HepG2 (cell line): ENCODE results near the gene G6PC3. TPM values are rescaled to one million over a fixed set of nuclear protein-coding genes. Genes with fewer than 3 reads are reported as not detected.
A peak's percentile ranks its signal among the peaks of the same experiment; 100 is the strongest.

Experiments
- CENPT ChIP-seq: sonication (generic); formaldehyde crosslinking; IDR thresholded peaks from 2 replicates; pipeline ENCODE4 v1.8.0; 2022; ENCODE audit warnings: low read depth, mild to moderate bottlenecking, moderate library complexity, missing genetic modification reagents
- HMGA1 ChIP-seq: sonication (generic); formaldehyde crosslinking; conservative IDR thresholded peaks from 2 replicates; pipeline ENCODE4 v1.4.0; 2020; ENCODE audit warnings: missing genetic modification reagents
- ZNF138 ChIP-seq: sonication (generic); formaldehyde crosslinking; IDR thresholded peaks from 2 replicates; pipeline ENCODE4 v1.5.0; 2020; ENCODE audit warnings: mild to moderate bottlenecking, low read depth, missing genetic modification reagents
- ZNF292 ChIP-seq: sonication (generic); formaldehyde crosslinking; IDR thresholded peaks from 2 replicates; pipeline ENCODE4 v1.8.1; 2022; ENCODE audit warnings: mild to moderate bottlenecking, low read depth, missing genetic modification reagents, borderline replicate concordance
- ZNF484 ChIP-seq: sonication (generic); formaldehyde crosslinking; IDR thresholded peaks from 2 replicates; pipeline ENCODE4 v1.5.1; 2020; ENCODE audit warnings: mild to moderate bottlenecking, low read depth, missing genetic modification reagents, borderline replicate concordance
- ZNF501 ChIP-seq: sonication (generic); formaldehyde crosslinking; IDR thresholded peaks from 2 replicates; pipeline ENCODE4 v1.5.1; 2020; ENCODE audit warnings: mild to moderate bottlenecking, moderate library complexity, missing genetic modification reagents
- polyA plus RNA-seq, 8 experiments: library from polyadenylated mRNA; depleted of rRNA in 3 of 8; stranded (reverse) in 7 of 8; unstranded in 1 of 8; fragments of >200 nt; fragmentation: Illumina TruSeq in 4 of 8; extraction: Trizol in 4 of 8; gene quantifications; 2 replicates each; pipeline versions ENCODE4 v1.2.1 to v1.2.3, GENCODE V29; 2011 to 2016; ENCODE audit warnings: low read depth in 4 of 8, missing spikeins in 1 of 8, mixed read lengths in 1 of 8; ENCODE audit not compliant: insufficient read depth in 1 of 8
- total RNA-seq, 5 experiments: library from RNA; depleted of rRNA; stranded (reverse); fragments of >200 nt; fragmentation: Illumina TruSeq; extraction: Trizol; gene quantifications; 2 replicates each; pipeline ENCODE4 v1.2.3, GENCODE V29; 2016; ENCODE audit warnings: low read depth in 1 of 5
- TF ChIP-seq, protein P1 (sequence below): sonication (generic); formaldehyde crosslinking; IDR thresholded peaks from 2 replicates; pipeline ENCODE4 v1.4.0; 2020; ENCODE audit warnings: missing genetic modification reagents
- TF ChIP-seq, protein P2 (sequence below): sonication (generic); formaldehyde crosslinking; IDR thresholded peaks from 2 replicates; pipeline ENCODE4 v1.4.0; 2020; ENCODE audit warnings: mild to moderate bottlenecking, missing genetic modification reagents
- TF ChIP-seq, protein P3 (sequence below): sonication (generic); formaldehyde crosslinking; IDR thresholded peaks from 2 replicates; pipeline ENCODE4 v1.5.0; 2020; ENCODE audit warnings: missing genetic modification reagents
- TF ChIP-seq, protein P4 (sequence below): sonication (generic); formaldehyde crosslinking; IDR thresholded peaks from 2 replicates; pipeline ENCODE4 v1.5.0; 2020; ENCODE audit warnings: missing genetic modification reagents, mild to moderate bottlenecking, borderline replicate concordance
- TF ChIP-seq, protein P5 (sequence below): sonication (generic); formaldehyde crosslinking; IDR thresholded peaks from 2 replicates; pipeline ENCODE4 v1.4.0; 2020; ENCODE audit warnings: mild to moderate bottlenecking, missing genetic modification reagents

The G6PC3 gene
- total and polyA plus RNA-seq, 2 of the 13 experiments (the other 11 are each of a cell fraction or from before 2014, with no cell fraction given): 38.5 to 75.8 TPM

DNA sequence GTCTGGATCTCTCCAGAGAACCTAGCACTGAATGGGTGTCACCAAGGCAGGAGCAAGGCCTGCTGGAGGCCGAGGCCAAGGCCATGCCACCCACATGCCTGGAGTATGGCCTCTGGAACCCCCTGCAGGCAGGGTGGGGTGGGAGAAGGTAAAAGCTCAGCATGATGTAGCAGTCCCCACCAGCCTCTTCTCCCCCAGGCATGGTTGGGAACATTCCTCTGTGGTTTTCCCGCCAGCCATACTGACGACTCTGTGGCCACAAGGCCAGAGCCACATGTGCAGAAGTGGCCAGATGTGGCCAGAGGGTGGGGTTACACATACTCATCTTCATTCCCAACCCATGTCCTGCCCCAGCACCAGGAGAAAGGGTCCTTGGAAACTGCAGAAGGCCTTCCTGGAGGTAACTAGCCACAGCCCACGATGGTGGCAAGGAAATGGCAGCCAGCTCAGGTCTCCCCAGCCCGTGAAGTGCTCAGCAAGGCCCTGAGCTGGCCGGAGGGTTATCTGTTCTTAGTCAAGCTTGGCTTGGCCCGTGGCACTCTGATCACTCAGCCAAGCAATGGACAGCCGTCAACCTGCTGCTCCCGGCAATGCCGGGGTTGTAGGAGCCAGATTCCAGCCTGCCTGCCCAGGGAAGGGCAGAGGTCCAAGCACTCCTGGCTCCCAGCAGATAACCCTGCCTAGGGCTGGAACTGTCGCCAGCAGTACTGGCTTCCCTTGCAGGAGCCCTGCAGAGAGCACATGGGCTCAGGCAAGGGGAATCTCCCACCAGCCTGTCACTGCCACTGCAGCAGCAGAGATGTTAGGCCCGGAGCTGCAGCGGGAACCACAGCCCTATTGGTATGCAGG is 26.8 kb downstream of the G6PC3 start (continued):
- TF ChIP-seq ZNF292 (no peak), HMGA1 (CRISPR knock-in tag) (no peak), ZNF484 (CRISPR knock-in tag) (no peak), ZNF138 (no peak), ZNF501 (CRISPR knock-in tag) (no peak), CENPT (CRISPR knock-in tag) (0 out of 2 replicates have a peak, but pooled peaks have one; percentile 45)
- TF ChIP-seq, protein P1, sequence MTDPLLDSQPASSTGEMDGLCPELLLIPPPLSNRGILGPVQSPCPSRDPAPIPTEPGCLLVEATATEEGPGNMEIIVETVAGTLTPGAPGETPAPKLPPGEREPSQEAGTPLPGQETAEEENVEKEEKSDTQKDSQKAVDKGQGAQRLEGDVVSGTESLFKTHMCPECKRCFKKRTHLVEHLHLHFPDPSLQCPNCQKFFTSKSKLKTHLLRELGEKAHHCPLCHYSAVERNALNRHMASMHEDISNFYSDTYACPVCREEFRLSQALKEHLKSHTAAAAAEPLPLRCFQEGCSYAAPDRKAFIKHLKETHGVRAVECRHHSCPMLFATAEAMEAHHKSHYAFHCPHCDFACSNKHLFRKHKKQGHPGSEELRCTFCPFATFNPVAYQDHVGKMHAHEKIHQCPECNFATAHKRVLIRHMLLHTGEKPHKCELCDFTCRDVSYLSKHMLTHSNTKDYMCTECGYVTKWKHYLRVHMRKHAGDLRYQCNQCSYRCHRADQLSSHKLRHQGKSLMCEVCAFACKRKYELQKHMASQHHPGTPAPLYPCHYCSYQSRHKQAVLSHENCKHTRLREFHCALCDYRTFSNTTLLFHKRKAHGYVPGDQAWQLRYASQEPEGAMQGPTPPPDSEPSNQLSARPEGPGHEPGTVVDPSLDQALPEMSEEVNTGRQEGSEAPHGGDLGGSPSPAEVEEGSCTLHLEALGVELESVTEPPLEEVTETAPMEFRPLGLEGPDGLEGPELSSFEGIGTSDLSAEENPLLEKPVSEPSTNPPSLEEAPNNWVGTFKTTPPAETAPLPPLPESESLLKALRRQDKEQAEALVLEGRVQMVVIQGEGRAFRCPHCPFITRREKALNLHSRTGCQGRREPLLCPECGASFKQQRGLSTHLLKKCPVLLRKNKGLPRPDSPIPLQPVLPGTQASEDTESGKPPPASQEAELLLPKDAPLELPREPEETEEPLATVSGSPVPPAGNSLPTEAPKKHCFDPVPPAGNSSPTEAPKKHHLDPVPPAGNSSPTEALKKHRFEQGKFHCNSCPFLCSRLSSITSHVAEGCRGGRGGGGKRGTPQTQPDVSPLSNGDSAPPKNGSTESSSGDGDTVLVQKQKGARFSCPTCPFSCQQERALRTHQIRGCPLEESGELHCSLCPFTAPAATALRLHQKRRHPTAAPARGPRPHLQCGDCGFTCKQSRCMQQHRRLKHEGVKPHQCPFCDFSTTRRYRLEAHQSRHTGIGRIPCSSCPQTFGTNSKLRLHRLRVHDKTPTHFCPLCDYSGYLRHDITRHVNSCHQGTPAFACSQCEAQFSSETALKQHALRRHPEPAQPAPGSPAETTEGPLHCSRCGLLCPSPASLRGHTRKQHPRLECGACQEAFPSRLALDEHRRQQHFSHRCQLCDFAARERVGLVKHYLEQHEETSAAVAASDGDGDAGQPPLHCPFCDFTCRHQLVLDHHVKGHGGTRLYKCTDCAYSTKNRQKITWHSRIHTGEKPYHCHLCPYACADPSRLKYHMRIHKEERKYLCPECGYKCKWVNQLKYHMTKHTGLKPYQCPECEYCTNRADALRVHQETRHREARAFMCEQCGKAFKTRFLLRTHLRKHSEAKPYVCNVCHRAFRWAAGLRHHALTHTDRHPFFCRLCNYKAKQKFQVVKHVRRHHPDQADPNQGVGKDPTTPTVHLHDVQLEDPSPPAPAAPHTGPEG (CRISPR knock-in tag): no peak
- TF ChIP-seq, protein P2, sequence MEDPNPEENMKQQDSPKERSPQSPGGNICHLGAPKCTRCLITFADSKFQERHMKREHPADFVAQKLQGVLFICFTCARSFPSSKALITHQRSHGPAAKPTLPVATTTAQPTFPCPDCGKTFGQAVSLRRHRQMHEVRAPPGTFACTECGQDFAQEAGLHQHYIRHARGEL (CRISPR knock-in tag): no peak
- TF ChIP-seq, protein P3, sequence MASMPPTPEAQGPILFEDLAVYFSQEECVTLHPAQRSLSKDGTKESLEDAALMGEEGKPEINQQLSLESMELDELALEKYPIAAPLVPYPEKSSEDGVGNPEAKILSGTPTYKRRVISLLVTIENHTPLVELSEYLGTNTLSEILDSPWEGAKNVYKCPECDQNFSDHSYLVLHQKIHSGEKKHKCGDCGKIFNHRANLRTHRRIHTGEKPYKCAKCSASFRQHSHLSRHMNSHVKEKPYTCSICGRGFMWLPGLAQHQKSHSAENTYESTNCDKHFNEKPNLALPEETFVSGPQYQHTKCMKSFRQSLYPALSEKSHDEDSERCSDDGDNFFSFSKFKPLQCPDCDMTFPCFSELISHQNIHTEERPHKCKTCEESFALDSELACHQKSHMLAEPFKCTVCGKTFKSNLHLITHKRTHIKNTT (CRISPR knock-in tag): no peak
- TF ChIP-seq, protein P4, sequence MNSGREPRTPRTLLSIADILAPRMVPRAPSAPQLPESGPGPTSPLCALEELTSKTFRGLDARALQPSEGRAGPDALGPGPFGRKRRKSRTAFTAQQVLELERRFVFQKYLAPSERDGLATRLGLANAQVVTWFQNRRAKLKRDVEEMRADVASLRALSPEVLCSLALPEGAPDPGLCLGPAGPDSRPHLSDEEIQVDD (CRISPR knock-in tag): no peak
- TF ChIP-seq, protein P5, sequence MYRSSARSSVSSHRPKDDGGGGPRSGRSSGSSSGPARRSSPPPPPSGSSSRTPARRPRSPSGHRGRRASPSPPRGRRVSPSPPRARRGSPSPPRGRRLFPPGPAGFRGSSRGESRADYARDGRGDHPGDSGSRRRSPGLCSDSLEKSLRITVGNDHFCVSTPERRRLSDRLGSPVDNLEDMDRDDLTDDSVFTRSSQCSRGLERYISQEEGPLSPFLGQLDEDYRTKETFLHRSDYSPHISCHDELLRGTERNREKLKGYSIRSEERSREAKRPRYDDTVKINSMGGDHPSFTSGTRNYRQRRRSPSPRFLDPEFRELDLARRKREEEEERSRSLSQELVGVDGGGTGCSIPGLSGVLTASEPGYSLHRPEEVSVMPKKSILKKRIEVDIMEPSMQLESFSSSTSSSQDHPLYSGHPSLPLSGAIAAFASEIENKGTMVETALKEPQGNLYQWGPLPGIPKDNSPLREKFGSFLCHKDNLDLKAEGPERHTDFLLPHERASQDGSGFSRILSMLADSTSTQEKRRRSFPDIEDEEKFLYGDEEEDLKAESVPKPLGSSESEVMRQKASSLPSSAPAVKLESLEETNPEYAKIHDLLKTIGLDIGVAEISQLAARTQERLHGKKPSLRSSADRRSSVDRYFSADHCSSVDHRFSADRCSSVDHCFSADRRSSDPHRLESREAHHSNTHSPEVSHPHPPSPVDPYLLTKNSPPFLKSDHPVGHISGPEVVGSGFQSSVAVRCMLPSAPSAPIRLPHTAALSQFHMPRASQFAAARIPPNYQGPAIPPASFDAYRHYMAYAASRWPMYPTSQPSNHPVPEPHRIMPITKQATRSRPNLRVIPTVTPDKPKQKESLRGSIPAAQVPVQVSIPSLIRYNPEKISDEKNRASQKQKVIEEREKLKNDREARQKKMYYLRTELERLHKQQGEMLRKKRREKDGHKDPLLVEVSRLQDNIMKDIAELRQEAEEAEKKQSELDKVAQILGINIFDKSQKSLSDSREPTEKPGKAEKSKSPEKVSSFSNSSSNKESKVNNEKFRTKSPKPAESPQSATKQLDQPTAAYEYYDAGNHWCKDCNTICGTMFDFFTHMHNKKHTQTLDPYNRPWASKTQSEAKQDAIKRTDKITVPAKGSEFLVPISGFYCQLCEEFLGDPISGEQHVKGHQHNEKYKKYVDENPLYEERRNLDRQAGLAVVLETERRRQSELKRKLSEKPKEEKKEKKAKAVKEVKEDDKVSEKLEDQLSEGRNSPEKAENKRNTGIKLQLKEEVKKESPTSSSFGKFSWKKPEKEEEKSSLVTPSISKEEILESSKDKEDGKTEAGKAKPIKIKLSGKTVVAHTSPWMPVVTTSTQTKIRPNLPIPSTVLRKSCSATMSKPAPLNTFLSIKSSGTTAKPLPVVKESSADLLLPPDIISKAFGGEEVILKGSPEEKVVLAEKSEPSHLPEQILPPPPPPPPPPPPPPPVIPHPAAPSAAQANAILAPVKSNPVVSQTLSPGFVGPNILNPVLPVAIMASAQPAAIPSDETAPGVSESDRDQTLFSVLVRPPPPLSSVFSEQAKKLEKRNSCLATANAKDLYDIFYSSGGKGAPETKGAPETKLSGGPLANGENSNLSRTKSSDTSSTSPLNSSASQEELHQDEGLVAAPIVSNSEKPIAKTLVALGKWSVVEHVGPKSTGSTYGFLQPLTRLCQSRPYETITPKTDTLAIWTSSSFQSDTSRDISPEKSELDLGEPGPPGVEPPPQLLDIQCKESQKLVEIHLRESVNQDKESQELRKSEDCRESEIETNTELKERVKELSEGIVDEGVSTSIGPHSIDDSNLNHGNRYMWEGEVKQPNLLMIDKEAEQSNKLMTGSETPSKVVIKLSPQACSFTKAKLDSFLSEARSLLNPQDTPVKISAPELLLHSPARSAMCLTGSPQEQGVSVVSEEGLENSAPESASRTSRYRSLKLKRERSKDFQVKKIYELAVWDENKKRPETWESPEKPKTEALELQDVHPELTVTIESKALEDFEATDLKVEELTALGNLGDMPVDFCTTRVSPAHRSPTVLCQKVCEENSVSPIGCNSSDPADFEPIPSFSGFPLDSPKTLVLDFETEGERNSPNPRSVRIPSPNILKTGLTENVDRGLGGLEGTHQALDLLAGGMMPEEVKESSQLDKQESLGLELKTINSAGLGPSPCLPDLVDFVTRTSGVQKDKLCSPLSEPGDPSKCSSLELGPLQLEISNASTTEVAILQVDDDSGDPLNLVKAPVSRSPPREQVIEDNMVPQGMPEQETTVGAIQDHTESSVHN (CRISPR knock-in tag): peak; percentile 60; the same call in 1 of the 2 replicates
